Left lung (tissue), 10 donors: ENCODE measurements around the gene C4orf54. TPM values are rescaled to one million over a fixed set of nuclear protein-coding genes. Genes with fewer than 3 reads are reported as not detected.
A peak's percentile ranks its signal among the peaks of the same experiment; 100 is the strongest.

Experiments
- ATAC-seq: fragments of 200-7000 bp; cut with Tn5 transposase; one replicate; pipeline ENCODE4 v1.9.1; 2020; ENCODE audit warnings: moderate library complexity
- DNase-seq, 4 donors: peaks; one replicate each; pipeline ENCODE4 v3.0.0-alpha.2; 2013 to 2020
- H3K27ac ChIP-seq, 2 donors: fragments of 200-600 bp; sonication (generic) in 1 of 2; one replicate each; pipeline versions ENCODE4 v1.5.0 to v1.8.0; 2020 to 2021
- H3K27me3 ChIP-seq, 2 donors: fragments of 200-600 bp; sonication (generic) in 1 of 2; one replicate each; pipeline versions ENCODE4 v1.5.0 to v1.8.0; 2020 to 2021
- H3K36me3 ChIP-seq, 2 donors: fragments of 200-600 bp; sonication (generic) in 1 of 2; one replicate each; pipeline versions ENCODE4 v1.5.0 to v1.8.0; 2020 to 2021
- H3K4me1 ChIP-seq, 2 donors: fragments of 200-600 bp; one replicate each; pipeline ENCODE4 v1.8.0; 2021
- H3K4me3 ChIP-seq, 2 donors: fragments of 200-600 bp; sonication (generic) in 1 of 2; one replicate each; pipeline versions ENCODE4 v1.5.0 to v1.8.0; 2020 to 2021; ENCODE audit warnings: mild to moderate bottlenecking in 1 of 2
- H3K9me3 ChIP-seq, 2 donors: fragments of 200-600 bp; sonication (generic) in 1 of 2; one replicate each; pipeline versions ENCODE4 v1.5.0 to v1.8.0; 2020 to 2021
- CTCF ChIP-seq, 2 donors: fragments of 200-600 bp; sonication (generic) in 1 of 2; IDR thresholded peaks; one replicate each; pipeline versions ENCODE4 v1.5.0 to v1.8.0; 2021; ENCODE audit warnings: antibody characterized with exemption in 2 of 2
- intact Hi-C, 2 donors: fragments of 100-400 bp; cut with DNase I; formaldehyde crosslinking; loops; one replicate each; pipeline versions ENCODE4 v1.11.2 to v1.14.2; 2022
- polyA plus RNA-seq, 6 donors: library from polyadenylated mRNA; unstranded; fragments of 120-200 nt; gene quantifications; one replicate each; pipeline ENCODE4 v1.2.1, GENCODE V29; 2013; ENCODE audit not compliant: insufficient read length in 6 of 6
- total RNA-seq, 2 donors: library from RNA; stranded (reverse); fragmentation: NEBNext Ultra II Directional; extraction: Animal tissue kit (Norgen Biotek cat#: 25700); gene quantifications; one replicate each; pipeline ENCODE4 v1.2.1, GENCODE V29; 2021
- donor health status: DM: no; HTN: yes; CAD: no.
- donor health status: DM: no; HTN: no; CAD: no.

The C4orf54 gene
- total and polyA plus RNA-seq, 8 donors, result 0.01 to 0.12 (median 0.05) TPM

- Histone ChIP-seq H3K9me3 (peaks cover 0 to 7% of the 10 kb centered on the region in 2 donors), H3K4me1 (no peaks in the 10 kb centered on the region), H3K36me3 (no peaks in the 10 kb centered on the region), H3K27me3 (no peaks in the 10 kb centered on the region), H3K4me3 (no peak overlapping the region), H3K27ac (no peak overlapping the region)
- DNase-seq (peak in 1 of 4 donors; percentile 60), ATAC-seq (no peak)
- TF ChIP-seq CTCF (IDR thresholded peaks at IDR 0.05), result no peak
- intact Hi-C loops, result no loop called here
Observed at GRCh38 chr4:99654361-99654761, 3.3 kb downstream of the C4orf54 start.

GRCh38 chr4:99653916-99654315, 3.7 kb downstream of the C4orf54 start:
- Histone ChIP-seq H3K4me3 (no peak overlapping the region), H3K4me1 (no peaks in the 10 kb centered on the region), H3K27me3 (no peaks in the 10 kb centered on the region), H3K9me3 (peaks cover 0 to 7% of the 10 kb centered on the region in 2 donors), H3K36me3 (no peaks in the 10 kb centered on the region), H3K27ac (no peak overlapping the region)
- no peak for DNase-seq
- intact Hi-C loops, result no loop called here
- TF ChIP-seq CTCF (IDR thresholded peaks at IDR 0.05), result no peak
- ATAC-seq, result no peak

GRCh38 chr4:99652596-99653436, 4.8 kb downstream of the C4orf54 start:
- Histone ChIP-seq H3K4me1 (no peaks in the 10 kb centered on the region), H3K9me3 (peaks cover 0 to 7% of the 10 kb centered on the region in 2 donors), H3K27ac (no peak overlapping the region), H3K4me3 (no peak overlapping the region), H3K27me3 (no peaks in the 10 kb centered on the region), H3K36me3 (no peaks in the 10 kb centered on the region)
- DNase-seq (peak in 1 of 4 donors; percentile 61), ATAC-seq (no peak)
- intact Hi-C loops, result no loop called here
- TF ChIP-seq CTCF (IDR thresholded peaks at IDR 0.05), result no peak

GRCh38 chr4:99651811-99652485, 5.7 kb downstream of the C4orf54 start:
- no peak for TF ChIP-seq CTCF (IDR thresholded peaks at IDR 0.05)
- H3K4me1 ChIP-seq, result no peaks in the 10 kb centered on the region
- H3K27ac ChIP-seq, result no peak overlapping the region
- H3K27me3 ChIP-seq, result no peaks in the 10 kb centered on the region
- peak in 1 of 4 donors; percentile 78 for DNase-seq
- ATAC-seq, result no peak
- H3K4me3 ChIP-seq, result no peak overlapping the region
- H3K9me3 ChIP-seq, result peaks cover 0 to 7% of the 10 kb centered on the region in 2 donors
- intact Hi-C loops, result no loop called here
- H3K36me3 ChIP-seq, result no peaks in the 10 kb centered on the region
